ENCODE measurements around the gene LSP1.

Gene LSP1

GRCh38 chr11:1843796-1844195 lies 9.1 kb upstream of the LSP1 start:
- Histone ChIP-seq H3K36me3 (ENCODE audit: insufficient read depth, low read length) (no peaks in the 10 kb centered on the region), H3K4me1 (ENCODE audit: insufficient read depth, low read length) (no peaks in the 10 kb centered on the region), H3K4me3 (ENCODE audit: low read length) (no peak overlapping the region), H3K9me3 (ENCODE audit: low read length) (no peaks in the 10 kb centered on the region), H2AFZ (ENCODE audit: low read depth, low read length) (no peak overlapping the region), H3K27me3 (ENCODE audit: insufficient read depth, low read length) (peaks cover 51% of the 10 kb centered on the region)

- no peak overlapping the region for H2AFZ ChIP-seq (ENCODE audit: low read depth, low read length)
- H3K36me3 ChIP-seq (ENCODE audit: insufficient read depth, low read length), result no peaks in the 10 kb centered on the region
- peaks cover 51% of the 10 kb centered on the region for H3K27me3 ChIP-seq (ENCODE audit: insufficient read depth, low read length)
- no peaks in the 10 kb centered on the region for H3K9me3 ChIP-seq (ENCODE audit: low read length)
- no peak overlapping the region for H3K4me3 ChIP-seq (ENCODE audit: low read length)
- H3K4me1 ChIP-seq (ENCODE audit: insufficient read depth, low read length), result no peaks in the 10 kb centered on the region
Measured at GRCh38 chr11:1844221-1845094, 8.4 kb upstream of the LSP1 start.

GRCh38 chr11:1845095-1845429 lies 7.8 kb upstream of the LSP1 start:
- Histone ChIP-seq H3K9me3 (ENCODE audit: low read length) (no peaks in the 10 kb centered on the region), H3K4me1 (ENCODE audit: insufficient read depth, low read length) (no peaks in the 10 kb centered on the region), H3K27me3 (ENCODE audit: insufficient read depth, low read length) (peaks cover 45% of the 10 kb centered on the region), H2AFZ (ENCODE audit: low read depth, low read length) (no peak overlapping the region), H3K4me3 (ENCODE audit: low read length) (no peak overlapping the region), H3K36me3 (ENCODE audit: insufficient read depth, low read length) (no peaks in the 10 kb centered on the region)

- Histone ChIP-seq H2AFZ (ENCODE audit: low read depth, low read length) (no peak overlapping the region), H3K27me3 (ENCODE audit: insufficient read depth, low read length) (peaks cover 44% of the 10 kb centered on the region), H3K9me3 (ENCODE audit: low read length) (no peaks in the 10 kb centered on the region), H3K4me3 (ENCODE audit: low read length) (no peak overlapping the region), H3K36me3 (ENCODE audit: insufficient read depth, low read length) (no peaks in the 10 kb centered on the region), H3K4me1 (ENCODE audit: insufficient read depth, low read length) (no peaks in the 10 kb centered on the region)
Measured at GRCh38 chr11:1845561-1846452, 7.1 kb upstream of the LSP1 start.

GRCh38 chr11:1846453-1846932 lies 6.4 kb upstream of the LSP1 start:
- peaks cover 41% of the 10 kb centered on the region for H3K27me3 ChIP-seq (ENCODE audit: insufficient read depth, low read length)
- no peaks in the 10 kb centered on the region for H3K9me3 ChIP-seq (ENCODE audit: low read length)
- H3K4me3 ChIP-seq (ENCODE audit: low read length), result no peak overlapping the region
- H3K4me1 ChIP-seq (ENCODE audit: insufficient read depth, low read length), result no peaks in the 10 kb centered on the region
- no peak overlapping the region for H2AFZ ChIP-seq (ENCODE audit: low read depth, low read length)
- H3K36me3 ChIP-seq (ENCODE audit: insufficient read depth, low read length), result no peaks in the 10 kb centered on the region

GRCh38 chr11:1847006-1847735 lies 5.7 kb upstream of the LSP1 start:
- Histone ChIP-seq H3K4me3 (ENCODE audit: low read length) (no peak overlapping the region), H3K36me3 (ENCODE audit: insufficient read depth, low read length) (no peaks in the 10 kb centered on the region), H3K4me1 (ENCODE audit: insufficient read depth, low read length) (no peaks in the 10 kb centered on the region), H2AFZ (ENCODE audit: low read depth, low read length) (no peak overlapping the region), H3K9me3 (ENCODE audit: low read length) (no peaks in the 10 kb centered on the region), H3K27me3 (ENCODE audit: insufficient read depth, low read length) (peaks cover 40% of the 10 kb centered on the region)

GRCh38 chr11:1847926-1848639 lies 4.8 kb upstream of the LSP1 start:
- no peaks in the 10 kb centered on the region for H3K36me3 ChIP-seq (ENCODE audit: insufficient read depth, low read length)
- H3K27me3 ChIP-seq (ENCODE audit: insufficient read depth, low read length), result peaks cover 31% of the 10 kb centered on the region
- H3K9me3 ChIP-seq (ENCODE audit: low read length), result no peaks in the 10 kb centered on the region
- no peak overlapping the region for H2AFZ ChIP-seq (ENCODE audit: low read depth, low read length)
- H3K4me1 ChIP-seq (ENCODE audit: insufficient read depth, low read length), result no peaks in the 10 kb centered on the region
- no peak overlapping the region for H3K4me3 ChIP-seq (ENCODE audit: low read length)

- no peaks in the 10 kb centered on the region for H3K36me3 ChIP-seq (ENCODE audit: insufficient read depth, low read length)
- no peaks in the 10 kb centered on the region for H3K9me3 ChIP-seq (ENCODE audit: low read length)
- peaks cover 25% of the 10 kb centered on the region for H3K27me3 ChIP-seq (ENCODE audit: insufficient read depth, low read length)
- H3K4me1 ChIP-seq (ENCODE audit: insufficient read depth, low read length), result no peaks in the 10 kb centered on the region
- H2AFZ ChIP-seq (ENCODE audit: low read depth, low read length), result no peak overlapping the region
- no peak overlapping the region for H3K4me3 ChIP-seq (ENCODE audit: low read length)
Measured at GRCh38 chr11:1848640-1849430, 4.0 kb upstream of the LSP1 start.

- H2AFZ ChIP-seq (ENCODE audit: low read depth, low read length), result no peak overlapping the region
- no peaks in the 10 kb centered on the region for H3K36me3 ChIP-seq (ENCODE audit: insufficient read depth, low read length)
- H3K9me3 ChIP-seq (ENCODE audit: low read length), result no peaks in the 10 kb centered on the region
- H3K27me3 ChIP-seq (ENCODE audit: insufficient read depth, low read length), result peaks cover 3% of the 10 kb centered on the region
- H3K4me1 ChIP-seq (ENCODE audit: insufficient read depth, low read length), result no peaks in the 10 kb centered on the region
- H3K4me3 ChIP-seq (ENCODE audit: low read length), result no peak overlapping the region
Measured at GRCh38 chr11:1851468-1852180, 1.3 kb upstream of the LSP1 start.

GRCh38 chr11:1852271-1852876 lies 510 bp upstream of the LSP1 start:
- H3K4me1 ChIP-seq (ENCODE audit: insufficient read depth, low read length), result no peaks in the 10 kb centered on the region
- H3K9me3 ChIP-seq (ENCODE audit: low read length), result no peaks in the 10 kb centered on the region
- H3K27me3 ChIP-seq (ENCODE audit: insufficient read depth, low read length), result no peaks in the 10 kb centered on the region
- no peak overlapping the region for H3K4me3 ChIP-seq (ENCODE audit: low read length)
- no peaks in the 10 kb centered on the region for H3K36me3 ChIP-seq (ENCODE audit: insufficient read depth, low read length)
- H2AFZ ChIP-seq (ENCODE audit: low read depth, low read length), result no peak overlapping the region

- H3K9me3 ChIP-seq (ENCODE audit: low read length), result no peaks in the 10 kb centered on the region
- no peak overlapping the region for H3K4me3 ChIP-seq (ENCODE audit: low read length)
Measured at GRCh38 chr11:1853376-1854131, 670 bp downstream of the LSP1 start.

More at GRCh38 chr11:1853376-1854131, 670 bp downstream of the LSP1 start:
- Histone ChIP-seq H3K4me1 (ENCODE audit: insufficient read depth, low read length) (no peaks in the 10 kb centered on the region), H3K36me3 (ENCODE audit: insufficient read depth, low read length) (no peaks in the 10 kb centered on the region), H3K27me3 (ENCODE audit: insufficient read depth, low read length) (no peaks in the 10 kb centered on the region), H2AFZ (ENCODE audit: low read depth, low read length) (no peak overlapping the region)
